SK-N-SH (cell line): Measurements from ENCODE around the gene GPX5. TPM values are rescaled to one million over a fixed set of nuclear protein-coding genes. Genes with fewer than 3 reads are reported as not detected.
"Not testable (repeated sequence)": the region's sequence is repeated elsewhere in the genome, so short reads cannot be mapped to it uniquely, and the experiment has no call there.

Source experiments
- CTCF ChIA-PET: fragments of 300-600, 350-600 bp; formaldehyde crosslinking; extraction: SDS; loops from one replicate; lab custom pipeline; 2021; lab: Yijun Ruan, JAX
- POLR2A ChIA-PET: fragments of 350-600 bp; sonication (Branson Sonifier 250); formaldehyde crosslinking; extraction: SDS; loops from one replicate; lab custom pipeline; 2020; ENCODE audit warnings: antibody characterized with exemption, inconsistent platforms; lab: Yijun Ruan, JAX
- DNase-seq: peaks from one replicate; pipeline ENCODE4 v3.0.0; 2012
- H2AFZ ChIP-seq: fragments of 200-600 bp; sonication (generic); 2 replicates; pipeline ENCODE4 v1.8.1; 2016; ENCODE audit warnings: antibody characterized with exemption, mild to moderate bottlenecking, low read depth
- H3F3A ChIP-seq: fragments of 200-600 bp; sonication (generic); replicated peaks from 2 replicates; pipeline ENCODE3; 2016; ENCODE audit warnings: antibody characterized with exemption, mild to moderate bottlenecking; ENCODE audit not compliant: insufficient read depth
- H3K27ac ChIP-seq, 2 experiments: fragments of 200-500 bp in 1 of 2; fragments of 200-600 bp in 1 of 2; sonication (Bioruptor generic) in 1 of 2; sonication (generic), shearing (Covaris generic) in 1 of 2; 2 replicates each; pipeline versions ENCODE4 v1.5.1 to v1.6.1; 2014 to 2016; ENCODE audit warnings: low read depth in 2 of 2, inconsistent platforms in 1 of 2, low read length in 1 of 2, mild to moderate bottlenecking in 1 of 2, mixed read lengths in 1 of 2
- H3K27me3 ChIP-seq: fragments of 200-600 bp; sonication (generic), shearing (Covaris generic); 2 replicates; pipeline ENCODE4 v1.6.1; 2016; ENCODE audit warnings: mixed run types; ENCODE audit not compliant: insufficient read depth
- H3K36me3 ChIP-seq, 2 experiments: fragments of 200-500 bp in 1 of 2; fragments of 200-600 bp in 1 of 2; sonication (Bioruptor generic) in 1 of 2; sonication (generic) in 1 of 2; replicated peaks in 1 of 2; 2 replicates each; pipeline versions ENCODE3 to v1.5.1; 2014 to 2016; ENCODE audit warnings: low read length in 1 of 2, mild to moderate bottlenecking in 1 of 2; ENCODE audit not compliant: insufficient read depth in 2 of 2, control insufficient read depth in 1 of 2
- H3K4me1 ChIP-seq, 2 experiments: fragments of 200-500 bp in 1 of 2; fragments of 200-600 bp in 1 of 2; sonication (Bioruptor generic) in 1 of 2; sonication (generic), shearing (Covaris generic) in 1 of 2; 2 replicates each; pipeline versions ENCODE4 v1.5.1 to v1.6.1; 2014 to 2016; ENCODE audit warnings: low read depth in 1 of 2, low read length in 1 of 2, mixed run types in 1 of 2; ENCODE audit not compliant: insufficient read depth in 2 of 2, control insufficient read depth in 1 of 2
- H3K4me2 ChIP-seq: fragments of 200-600 bp; sonication (generic), shearing (Covaris generic); 2 replicates; pipeline ENCODE4 v1.6.1; 2017; ENCODE audit warnings: mixed run types
- H3K4me3 ChIP-seq, 2 experiments: fragments of 200-500 bp in 1 of 2; fragments of 200-600 bp in 1 of 2; sonication (Bioruptor generic) in 1 of 2; sonication (generic), shearing (Covaris generic) in 1 of 2; 2 replicates each; pipeline versions ENCODE4 v1.5.1 to v1.8.1; 2014 to 2016; ENCODE audit warnings: low read depth in 2 of 2, inconsistent platforms in 1 of 2, low read length in 1 of 2, mild to moderate bottlenecking in 1 of 2, mixed read lengths in 1 of 2, moderate library complexity in 1 of 2
- H3K79me2 ChIP-seq: fragments of 200-600 bp; sonication (generic); 2 replicates; pipeline ENCODE4 v1.8.1; 2017; ENCODE audit warnings: mild to moderate bottlenecking; ENCODE audit not compliant: insufficient read depth
- H3K9ac ChIP-seq: fragments of 200-600 bp; sonication (generic); 2 replicates; pipeline ENCODE4 v1.6.1; 2017; ENCODE audit warnings: mixed run types
- H3K9me2 ChIP-seq: fragments of 200-600 bp; sonication (generic); 2 replicates; pipeline ENCODE4 v1.6.1; 2017; ENCODE audit warnings: mixed run types
- H3K9me3 ChIP-seq: fragments of 200-600 bp; sonication (generic); 2 replicates; pipeline ENCODE4 v1.6.1; 2017; ENCODE audit warnings: mixed run types, mild to moderate bottlenecking, moderate library complexity
- H4K20me1 ChIP-seq: fragments of 200-600 bp; sonication (generic); 2 replicates; pipeline ENCODE4 v1.6.1; 2017; ENCODE audit warnings: mild to moderate bottlenecking, mixed run types; ENCODE audit not compliant: insufficient read depth
- ELF1 ChIP-seq: IDR thresholded peaks from 2 replicates; pipeline ENCODE4 v1.4.0; 2012
- FOSL2 ChIP-seq: IDR thresholded peaks from 2 replicates; pipeline ENCODE4 v1.4.0; 2012; ENCODE audit warnings: low read depth, mild to moderate bottlenecking, moderate library complexity, borderline replicate concordance
- GABPA ChIP-seq: IDR thresholded peaks from 2 replicates; pipeline ENCODE4 v1.4.0; 2012; ENCODE audit warnings: low read depth, mild to moderate bottlenecking
- JUND ChIP-seq: IDR thresholded peaks from 2 replicates; pipeline ENCODE4 v1.4.0; 2012
- MEF2A ChIP-seq: IDR thresholded peaks from 2 replicates; pipeline ENCODE4 v1.4.0; 2012; ENCODE audit warnings: low read depth, borderline replicate concordance
- MXI1 ChIP-seq: IDR thresholded peaks from 2 replicates; pipeline ENCODE4 v1.6.1; 2012; ENCODE audit warnings: mild to moderate bottlenecking, low read depth, low read length, improper control_type of control experiment
- NFIC ChIP-seq: IDR thresholded peaks from 2 replicates; pipeline ENCODE4 v1.4.0; 2012; ENCODE audit warnings: borderline replicate concordance
- NRF1 ChIP-seq: IDR thresholded peaks from 2 replicates; pipeline ENCODE4 v1.6.1; 2012; ENCODE audit warnings: low read depth, mild to moderate bottlenecking, low read length
- RFX5 ChIP-seq: IDR thresholded peaks from 2 replicates; pipeline ENCODE4 v1.6.1; 2012; ENCODE audit warnings: mild to moderate bottlenecking, improper control_type of control experiment, low read length
- SIN3A ChIP-seq: IDR thresholded peaks from 2 replicates; pipeline ENCODE4 v1.6.1; 2012; ENCODE audit warnings: low read depth, mild to moderate bottlenecking, low read length, moderate library complexity, borderline replicate concordance
- SMC3 ChIP-seq: IDR thresholded peaks from 2 replicates; pipeline ENCODE4 v1.6.1; 2012; ENCODE audit warnings: low read depth, low read length, improper control_type of control experiment
- WGBS: methylation state at CpG from one replicate; pipeline ENCODE4 v1.1.6; 2017; ENCODE audit warnings: low lambda C conversion rate; 5-methylcytosine and 5-hydroxymethylcytosine counted together
- polyA plus RNA-seq, 3 experiments: library from polyadenylated mRNA; depleted of rRNA; stranded (reverse); fragments of >200 nt; gene quantifications; 2 replicates each; pipeline ENCODE4 v1.2.3, GENCODE V29; 2012
- TF ChIP-seq, protein P1 (sequence below): IDR thresholded peaks from 2 replicates; pipeline ENCODE4 v1.4.0; 2012; ENCODE audit warnings: low read depth
- TF ChIP-seq, protein P2 (sequence below): IDR thresholded peaks from 2 replicates; pipeline ENCODE4 v1.4.0; 2012; ENCODE audit warnings: low read depth, borderline replicate concordance

GPX5 gene
- polyA plus RNA-seq, 1 of the 3 experiments (the other 2 are of a cell fraction), result not detected

DNA sequence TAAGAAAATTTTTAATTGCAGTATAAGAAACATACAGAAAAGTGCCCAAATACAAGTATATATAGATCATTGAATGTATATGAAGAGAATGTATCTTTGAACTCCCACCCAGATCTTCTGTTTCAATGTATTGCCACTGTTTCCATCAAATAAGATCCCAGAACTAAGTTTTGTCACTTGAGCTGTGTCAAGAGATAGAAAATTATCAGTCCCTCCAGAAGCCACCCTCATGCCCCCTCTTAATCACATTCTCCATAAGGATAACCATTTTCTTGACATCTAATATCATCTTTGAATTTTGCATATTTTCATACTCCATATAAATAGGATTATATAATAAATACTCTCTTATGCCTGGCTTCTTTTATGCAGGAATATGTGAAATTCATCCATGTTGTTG, 20.3 kb downstream of the GPX5 start:
- Histone ChIP-seq H3F3A (no peaks in the 10 kb centered on the region), H2AFZ (no peak overlapping the region), H3K4me1 (no peaks in the 10 kb centered on the region; a peak in 2 of 4 replicates), H3K79me2 (no peaks in the 10 kb centered on the region), H3K4me2 (no peak overlapping the region), H3K27me3 (no peaks in the 10 kb centered on the region), H3K27ac (no peak overlapping the region), H3K36me3 (no peaks in the 10 kb centered on the region), H3K9me2 (0 out of 2 replicates have a peak, but pooled peaks cover 3% of the 10 kb centered on the region), H3K9ac (no peak overlapping the region), H4K20me1 (no peaks in the 10 kb centered on the region), H3K4me3 (no peak overlapping the region), H3K9me3 (no peaks in the 10 kb centered on the region)
- TF ChIP-seq JUND (no peak), MXI1 (no peak), SIN3A (no peak), NFIC (no peak), GABPA (no peak), SMC3 (no peak), ELF1 (no peak), MEF2A (no peak), RFX5 (no peak), FOSL2 (no peak), NRF1 (no peak)
- TF ChIP-seq, protein P1, sequence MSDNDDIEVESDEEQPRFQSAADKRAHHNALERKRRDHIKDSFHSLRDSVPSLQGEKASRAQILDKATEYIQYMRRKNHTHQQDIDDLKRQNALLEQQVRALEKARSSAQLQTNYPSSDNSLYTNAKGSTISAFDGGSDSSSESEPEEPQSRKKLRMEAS, result no peak
- TF ChIP-seq, protein P2, sequence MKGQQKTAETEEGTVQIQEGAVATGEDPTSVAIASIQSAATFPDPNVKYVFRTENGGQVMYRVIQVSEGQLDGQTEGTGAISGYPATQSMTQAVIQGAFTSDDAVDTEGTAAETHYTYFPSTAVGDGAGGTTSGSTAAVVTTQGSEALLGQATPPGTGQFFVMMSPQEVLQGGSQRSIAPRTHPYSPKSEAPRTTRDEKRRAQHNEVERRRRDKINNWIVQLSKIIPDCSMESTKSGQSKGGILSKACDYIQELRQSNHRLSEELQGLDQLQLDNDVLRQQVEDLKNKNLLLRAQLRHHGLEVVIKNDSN, result no peak
- DNase-seq, result no peak
- ChIA-PET CTCF (no interaction called here), POLR2A (no interaction called here)

- POLR2A ChIA-PET, H3K4me1 ChIP-seq, H3F3A ChIP-seq, H4K20me1 ChIP-seq, H3K36me3 ChIP-seq, H2AFZ ChIP-seq, DNase-seq, H3K4me3 ChIP-seq, H3K4me2 ChIP-seq, H3K27ac ChIP-seq, H3K9me2 ChIP-seq, CTCF ChIA-PET, H3K79me2 ChIP-seq, H3K27me3 ChIP-seq, H3K9me3 ChIP-seq, H3K9ac ChIP-seq: not testable (repeated sequence)
- 45% methylated on average over 3 of the region's 3 CpGs for WGBS
Measured at GRCh38 chr6:28547003-28547402, 21.3 kb downstream of the GPX5 start.
